Dendritic cell treated with granulocyte-macrophage colony-stimulating factor and Interleukin-4, amounts not matched to agents 40 ng/mL and 50 ng/mL, for 4 days (primary cell): ENCODE results near the gene PRKG1.

Experiments
- H3K27ac Mint-ChIP-seq: one replicate; pipeline ENCODE4 v1.8.0; 2022; ENCODE audit warnings: mild to moderate bottlenecking, mixed read lengths
- H3K27me3 Mint-ChIP-seq: one replicate; pipeline ENCODE4 v1.8.0; 2022; ENCODE audit warnings: mild to moderate bottlenecking, mixed read lengths
- H3K36me3 Mint-ChIP-seq: one replicate; pipeline ENCODE4 v1.8.0; 2022; ENCODE audit warnings: low read depth, mixed read lengths
- H3K4me1 Mint-ChIP-seq: one replicate; pipeline ENCODE4 v1.8.0; 2022; ENCODE audit warnings: low read depth, mixed read lengths
- H3K4me3 Mint-ChIP-seq: one replicate; pipeline ENCODE4 v1.8.0; 2022; ENCODE audit warnings: mild to moderate bottlenecking, moderate library complexity, mixed read lengths
- H3K9me3 Mint-ChIP-seq: one replicate; pipeline ENCODE4 v1.8.0; 2022; ENCODE audit warnings: mixed read lengths
- intact Hi-C: fragments of 100-400 bp; cut with micrococcal nuclease; formaldehyde crosslinking; loops from one replicate; pipeline ENCODE4 v1.15.0; 2022

PRKG1 gene

DNA sequence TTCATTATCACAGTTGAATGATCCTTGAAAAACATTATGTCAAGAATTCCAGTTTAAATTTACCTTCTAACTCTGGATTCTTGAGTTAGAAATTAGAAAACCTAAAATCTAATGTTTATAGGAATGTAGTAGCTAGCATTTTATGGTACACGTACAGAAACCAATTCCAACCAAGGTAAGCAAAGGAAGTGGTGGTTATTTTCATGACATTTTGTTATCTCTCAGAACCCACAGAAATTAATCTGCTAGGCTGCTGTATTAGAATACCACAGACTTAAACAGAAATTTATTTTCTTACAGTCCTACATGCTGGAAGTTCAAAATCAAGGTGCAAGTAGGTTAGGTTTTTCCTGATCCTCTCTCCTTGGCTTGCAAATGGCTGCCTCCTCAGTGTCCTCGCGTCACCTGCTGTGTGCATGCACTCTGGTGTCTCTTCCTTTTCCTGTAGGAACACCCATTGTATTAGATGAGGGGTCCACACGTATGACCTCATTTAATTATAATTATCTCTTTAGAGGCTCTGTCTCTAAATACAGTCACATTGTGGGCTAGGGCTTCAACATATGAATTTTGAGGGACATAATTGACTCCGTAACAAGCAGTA, 633.6 kb downstream of the PRKG1 start:
- Mint-ChIP-seq H3K9me3 (no peaks in the 10 kb centered on the region), H3K36me3 (no peaks in the 10 kb centered on the region), H3K4me1 (no peaks in the 10 kb centered on the region), H3K27me3 (no peaks in the 10 kb centered on the region), H3K27ac (no peak overlapping the region), H3K4me3 (no peak overlapping the region)
- intact Hi-C loops: no loop called here

DNA sequence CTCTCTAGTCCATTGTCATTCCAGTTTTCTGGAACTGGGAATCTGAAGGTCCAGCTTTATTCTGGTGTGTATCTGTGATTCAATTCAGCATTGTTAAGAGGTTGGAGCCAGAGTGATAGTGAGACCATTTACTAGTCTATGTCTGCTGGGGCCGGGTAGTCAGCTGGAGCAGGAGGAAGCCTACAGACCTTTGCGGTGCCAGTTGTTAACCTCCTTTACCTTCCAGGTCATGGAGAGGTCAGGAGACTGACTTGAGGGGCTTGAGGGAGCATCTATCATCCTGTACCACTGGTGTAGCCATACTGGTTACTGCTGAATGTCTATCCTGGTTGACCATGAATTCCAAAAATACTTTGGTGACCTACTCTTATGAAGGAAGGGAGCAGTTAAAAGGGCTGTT, 634.3 kb downstream of the PRKG1 start:
- intact Hi-C loops: no loop called here
- H3K36me3 Mint-ChIP-seq: no peaks in the 10 kb centered on the region
- H3K4me3 Mint-ChIP-seq: no peak overlapping the region
- no peaks in the 10 kb centered on the region for H3K9me3 Mint-ChIP-seq
- no peak overlapping the region for H3K27ac Mint-ChIP-seq
- no peaks in the 10 kb centered on the region for H3K27me3 Mint-ChIP-seq
- no peaks in the 10 kb centered on the region for H3K4me1 Mint-ChIP-seq

DNA sequence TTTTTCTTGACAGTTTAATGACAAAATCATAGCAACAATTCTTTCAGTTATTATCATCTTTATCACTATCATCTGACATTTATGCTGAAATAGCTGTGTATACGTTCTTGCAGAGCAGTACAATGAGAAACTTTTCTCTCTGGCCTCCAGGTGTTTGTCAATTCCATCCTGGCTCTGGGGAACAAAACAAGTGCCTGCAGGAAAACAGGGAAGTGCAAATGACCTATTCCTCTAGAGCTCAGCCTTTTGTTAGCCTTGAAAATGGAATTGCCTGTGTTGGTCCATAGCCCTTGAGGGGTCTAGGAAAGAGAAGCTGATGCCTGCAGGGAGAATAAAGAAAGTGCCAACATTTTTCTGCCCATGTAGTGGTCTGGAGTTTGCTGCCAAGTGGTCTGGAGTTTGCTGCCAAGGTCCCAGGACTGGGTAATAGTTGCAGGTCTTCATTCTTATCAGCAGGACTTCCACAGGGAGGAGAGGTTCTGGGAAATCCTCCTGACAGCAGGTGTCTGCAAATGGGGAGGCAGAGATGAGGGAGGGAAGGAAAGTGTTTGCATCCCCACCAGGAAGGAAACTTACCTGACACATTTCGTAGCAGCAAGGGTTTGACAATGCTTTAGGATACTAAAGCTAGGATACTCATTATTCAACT, 635.2 kb downstream of the PRKG1 start:
- intact Hi-C loops: no loop called here
- Mint-ChIP-seq H3K9me3 (no peaks in the 10 kb centered on the region), H3K36me3 (no peaks in the 10 kb centered on the region), H3K4me3 (no peak overlapping the region), H3K27me3 (no peaks in the 10 kb centered on the region), H3K4me1 (no peaks in the 10 kb centered on the region), H3K27ac (no peak overlapping the region)

DNA sequence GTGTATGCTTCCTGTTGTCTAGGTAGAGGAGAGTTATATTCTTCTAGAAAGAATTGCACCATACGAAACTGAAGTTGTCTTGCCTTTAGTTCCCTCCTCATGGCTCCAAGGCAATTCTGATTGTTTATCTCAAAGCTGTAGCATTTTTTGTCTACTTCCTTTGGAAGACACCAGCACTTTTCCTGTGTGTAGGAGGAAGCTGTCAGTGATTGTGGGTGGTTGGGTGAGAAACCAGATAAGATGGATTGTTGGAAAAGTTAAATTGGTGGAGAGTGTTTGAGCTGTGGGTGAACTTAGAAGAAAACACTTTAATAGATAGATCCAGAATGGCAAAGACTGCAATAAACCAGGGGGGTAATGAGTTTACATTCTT, 637.2 kb downstream of the PRKG1 start:
- Mint-ChIP-seq H3K27me3 (no peaks in the 10 kb centered on the region), H3K4me1 (no peaks in the 10 kb centered on the region), H3K9me3 (no peaks in the 10 kb centered on the region), H3K36me3 (no peaks in the 10 kb centered on the region), H3K27ac (no peak overlapping the region), H3K4me3 (no peak overlapping the region)
- intact Hi-C loops: no loop called here

DNA sequence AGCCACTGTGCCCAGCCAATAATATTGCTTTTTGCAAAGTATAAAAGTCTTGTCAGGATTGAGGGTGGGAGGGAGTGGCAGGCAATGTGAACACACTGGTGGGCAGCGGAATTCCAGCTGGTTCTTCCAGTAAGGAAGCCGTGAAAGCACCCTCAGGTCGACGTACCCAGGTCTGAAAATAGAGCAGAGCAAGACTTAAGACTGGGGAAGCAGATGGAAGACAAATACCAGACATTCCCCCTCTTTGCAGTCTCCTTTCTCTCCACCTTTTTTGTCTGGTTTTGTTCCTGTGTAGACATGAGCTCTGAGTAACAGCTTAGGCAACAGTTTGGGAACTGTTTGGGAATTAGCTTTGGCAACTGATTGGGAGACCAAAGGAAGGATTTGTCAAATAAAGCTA, 642.7 kb downstream of the PRKG1 start:
- intact Hi-C loops: no loop called here
- no peak overlapping the region for H3K4me3 Mint-ChIP-seq

DNA sequence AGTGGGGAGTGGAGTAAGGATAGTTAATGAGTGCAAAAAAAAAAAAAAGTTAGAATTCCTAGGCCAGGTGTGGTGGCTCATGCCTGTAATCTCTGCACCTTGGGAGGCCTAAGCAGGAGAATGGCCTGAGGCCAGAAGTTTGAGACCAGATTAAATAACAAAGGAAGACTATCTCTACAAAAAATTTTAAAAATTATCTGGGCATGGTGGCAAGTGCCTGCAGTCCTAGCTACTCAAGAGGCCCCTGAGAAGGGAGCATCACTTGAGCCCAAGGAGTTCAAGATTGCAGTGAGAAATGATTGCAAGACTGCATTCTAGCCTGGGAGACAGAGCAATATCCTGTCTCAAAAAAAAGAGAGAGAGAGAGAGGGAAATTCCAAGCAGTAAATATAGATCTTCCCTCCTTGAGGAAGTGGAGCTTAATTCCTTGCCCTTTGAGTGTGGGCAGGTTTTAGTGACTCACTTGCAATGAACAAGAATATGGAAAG, 644.6 kb downstream of the PRKG1 start:
- H3K36me3 Mint-ChIP-seq: no peaks in the 10 kb centered on the region
- no peak overlapping the region for H3K27ac Mint-ChIP-seq
- H3K4me3 Mint-ChIP-seq: no peak overlapping the region
- no peaks in the 10 kb centered on the region for H3K4me1 Mint-ChIP-seq
- intact Hi-C loops: no loop called here
- no peaks in the 10 kb centered on the region for H3K9me3 Mint-ChIP-seq
- no peaks in the 10 kb centered on the region for H3K27me3 Mint-ChIP-seq

More for the DNA sequence above, 642.7 kb downstream of the PRKG1 start:
- Mint-ChIP-seq H3K4me1 (no peaks in the 10 kb centered on the region), H3K9me3 (no peaks in the 10 kb centered on the region), H3K27me3 (no peaks in the 10 kb centered on the region), H3K36me3 (no peaks in the 10 kb centered on the region), H3K27ac (no peak overlapping the region)

DNA sequence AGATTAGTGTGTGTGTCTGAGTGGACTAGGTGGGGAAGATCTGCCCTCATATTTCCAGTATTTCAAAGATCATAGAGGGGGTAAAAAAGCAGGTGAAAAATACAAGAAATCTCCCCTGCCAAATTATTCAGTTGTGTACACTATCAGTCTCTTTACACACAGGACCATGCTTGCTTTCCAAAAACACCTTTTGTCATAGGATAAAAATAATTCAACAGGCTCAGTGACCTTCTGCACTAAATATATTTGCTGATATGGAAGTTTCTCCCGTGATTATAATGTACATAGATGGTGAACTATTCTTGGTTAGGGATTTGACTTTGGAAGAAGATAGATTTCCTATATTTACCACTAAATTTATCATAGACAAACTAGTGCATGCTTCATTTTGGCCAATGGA, 649.8 kb downstream of the PRKG1 start:
- Mint-ChIP-seq H3K27me3 (no peaks in the 10 kb centered on the region), H3K27ac (no peak overlapping the region), H3K4me3 (no peak overlapping the region), H3K36me3 (no peaks in the 10 kb centered on the region), H3K9me3 (no peaks in the 10 kb centered on the region), H3K4me1 (no peaks in the 10 kb centered on the region)
- intact Hi-C loops: no loop called here

DNA sequence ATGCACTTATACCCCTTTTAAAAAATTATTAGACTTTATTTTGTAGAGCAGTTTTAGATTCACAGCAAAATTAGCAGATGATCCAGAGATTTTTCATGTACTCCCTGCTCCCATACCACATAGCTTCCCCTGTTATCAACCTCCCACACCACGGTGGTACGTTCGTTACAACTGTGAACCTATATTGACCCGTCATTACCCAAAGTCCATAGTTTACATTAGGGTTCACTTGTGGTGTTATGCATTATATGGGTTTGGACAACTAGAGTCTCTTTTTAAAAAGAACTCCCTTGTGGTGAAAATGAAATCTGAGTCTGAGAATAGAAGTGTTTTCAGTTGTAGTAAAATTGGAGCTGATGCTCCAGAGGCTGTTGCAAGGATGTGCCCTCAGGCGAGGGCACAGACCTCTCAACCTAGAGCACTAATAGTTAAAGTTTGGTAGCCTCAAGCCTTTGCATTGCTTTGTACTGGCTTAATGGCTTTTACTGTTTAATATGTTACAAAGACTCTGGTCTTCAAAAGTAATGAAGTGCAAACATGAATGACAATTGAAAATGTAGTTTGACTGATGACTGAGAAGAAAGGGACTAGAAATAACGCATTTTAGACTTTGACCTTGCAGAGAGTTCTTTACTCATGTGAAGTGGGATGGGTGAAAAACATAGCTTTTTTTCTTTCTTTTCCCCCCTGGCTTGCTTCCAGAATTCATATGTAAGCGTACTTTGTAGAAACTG, 655.7 kb downstream of the PRKG1 start:
- Mint-ChIP-seq H3K27ac (no peak overlapping the region), H3K36me3 (no peaks in the 10 kb centered on the region), H3K4me1 (no peaks in the 10 kb centered on the region), H3K27me3 (no peaks in the 10 kb centered on the region), H3K9me3 (no peaks in the 10 kb centered on the region), H3K4me3 (no peak overlapping the region)
- intact Hi-C loops: no loop called here

DNA sequence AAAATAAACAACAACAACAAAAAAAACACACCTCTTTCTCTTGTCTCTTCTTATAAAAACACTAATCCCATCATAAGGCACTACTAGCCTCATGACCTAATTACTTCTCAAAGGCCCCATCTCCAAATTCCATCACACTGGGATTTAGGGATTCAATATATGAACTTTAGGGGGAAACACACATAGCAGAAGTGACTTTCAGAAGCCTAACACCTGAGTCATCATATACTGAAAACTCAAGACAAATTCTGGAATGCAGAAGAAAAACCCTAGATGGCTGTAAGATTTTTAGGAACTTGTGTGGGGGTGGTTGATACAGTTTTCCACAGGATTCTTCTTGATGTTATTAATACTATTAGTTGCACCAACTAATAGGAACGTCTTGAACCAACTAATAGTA, 658.8 kb downstream of the PRKG1 start:
- no peaks in the 10 kb centered on the region for H3K27me3 Mint-ChIP-seq
- H3K9me3 Mint-ChIP-seq: no peaks in the 10 kb centered on the region
- no peaks in the 10 kb centered on the region for H3K36me3 Mint-ChIP-seq
- H3K4me3 Mint-ChIP-seq: no peak overlapping the region
- intact Hi-C loops: no loop called here
- H3K27ac Mint-ChIP-seq: no peak overlapping the region
- no peaks in the 10 kb centered on the region for H3K4me1 Mint-ChIP-seq

DNA sequence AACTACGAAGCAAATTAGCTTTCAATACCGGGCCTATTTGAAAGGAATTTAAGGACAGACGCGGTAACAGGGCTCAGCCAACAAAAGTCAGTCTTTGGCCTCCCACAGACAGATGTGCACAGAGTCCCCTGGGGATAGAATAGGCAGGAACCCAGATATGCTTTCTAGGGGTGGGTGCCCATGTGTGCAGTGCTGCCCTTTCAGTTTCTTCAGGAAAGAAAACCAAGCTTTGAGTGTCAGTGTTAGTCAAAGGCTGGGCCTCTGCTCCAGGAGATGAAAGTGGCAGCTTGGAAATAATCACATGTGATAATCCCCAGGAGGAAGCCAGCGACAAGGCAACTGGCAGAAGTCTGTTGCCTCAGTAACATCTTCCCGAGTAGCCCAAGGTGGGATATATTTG, 668.9 kb downstream of the PRKG1 start:
- no peaks in the 10 kb centered on the region for H3K4me1 Mint-ChIP-seq
- no peaks in the 10 kb centered on the region for H3K27me3 Mint-ChIP-seq
- no peaks in the 10 kb centered on the region for H3K36me3 Mint-ChIP-seq
- H3K27ac Mint-ChIP-seq: no peak overlapping the region
- intact Hi-C loops: no loop called here
- no peak overlapping the region for H3K4me3 Mint-ChIP-seq
- no peaks in the 10 kb centered on the region for H3K9me3 Mint-ChIP-seq

DNA sequence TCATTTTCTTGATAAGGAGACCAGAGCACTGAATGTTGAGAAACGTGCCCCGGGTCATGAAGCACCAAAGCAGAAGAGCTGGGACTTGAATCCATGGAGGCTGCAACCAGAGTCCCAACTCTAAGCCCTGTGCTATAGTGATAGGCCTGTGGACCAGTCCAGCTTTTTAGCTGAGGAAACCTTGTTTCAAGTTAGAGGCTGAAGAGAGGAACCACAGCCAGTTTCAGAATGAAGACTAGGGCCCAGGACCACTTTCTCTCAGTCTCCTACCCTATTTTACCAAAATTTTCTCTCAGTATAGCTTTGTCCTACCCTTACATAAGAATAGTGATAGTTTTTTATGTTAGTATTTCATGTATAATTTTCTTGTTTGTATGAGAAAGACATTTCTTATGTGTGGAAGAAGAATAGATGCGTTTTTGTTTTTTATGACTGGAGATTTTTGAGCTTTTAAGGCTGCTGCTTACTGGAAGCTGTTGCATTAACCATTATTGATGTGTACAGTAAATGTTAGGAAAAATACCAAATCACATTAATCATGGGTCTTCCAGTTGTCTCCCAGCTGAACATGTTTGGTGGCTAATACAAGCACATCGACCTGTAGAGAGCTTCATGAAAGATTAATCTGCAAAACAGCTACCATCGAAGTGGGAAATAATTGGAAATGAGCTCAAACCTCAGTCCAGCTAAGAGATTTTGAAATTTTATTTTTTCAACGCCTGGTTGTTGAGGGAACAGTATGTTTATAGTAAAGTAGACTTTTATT, 670.1 kb downstream of the PRKG1 start:
- Mint-ChIP-seq H3K36me3 (no peaks in the 10 kb centered on the region), H3K4me1 (no peaks in the 10 kb centered on the region), H3K4me3 (no peak overlapping the region), H3K27me3 (no peaks in the 10 kb centered on the region), H3K9me3 (no peaks in the 10 kb centered on the region), H3K27ac (no peak overlapping the region)
- intact Hi-C loops: no loop called here

DNA sequence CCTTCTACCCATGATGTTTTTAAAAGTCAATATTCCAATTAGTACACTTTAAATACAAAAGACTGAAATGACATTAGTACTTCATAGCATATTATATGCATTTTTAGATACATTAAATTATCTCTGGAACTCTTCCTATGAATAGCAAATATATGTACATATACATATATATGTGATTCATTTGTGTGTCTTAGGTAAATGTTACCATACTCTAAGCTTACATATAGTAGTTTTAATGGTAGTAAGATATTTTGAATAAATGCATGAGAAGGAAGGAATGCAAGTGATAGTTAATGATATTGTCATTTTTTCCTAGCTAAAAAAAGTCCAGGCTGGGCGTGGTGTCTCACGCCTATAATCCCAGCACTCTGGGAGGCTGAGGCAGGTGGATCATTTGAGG, 671.1 kb downstream of the PRKG1 start:
- intact Hi-C loops: no loop called here
- H3K9me3 Mint-ChIP-seq: no peaks in the 10 kb centered on the region
- H3K36me3 Mint-ChIP-seq: no peaks in the 10 kb centered on the region
- H3K4me1 Mint-ChIP-seq: no peaks in the 10 kb centered on the region
- H3K4me3 Mint-ChIP-seq: no peak overlapping the region
- no peak overlapping the region for H3K27ac Mint-ChIP-seq
- H3K27me3 Mint-ChIP-seq: no peaks in the 10 kb centered on the region

DNA sequence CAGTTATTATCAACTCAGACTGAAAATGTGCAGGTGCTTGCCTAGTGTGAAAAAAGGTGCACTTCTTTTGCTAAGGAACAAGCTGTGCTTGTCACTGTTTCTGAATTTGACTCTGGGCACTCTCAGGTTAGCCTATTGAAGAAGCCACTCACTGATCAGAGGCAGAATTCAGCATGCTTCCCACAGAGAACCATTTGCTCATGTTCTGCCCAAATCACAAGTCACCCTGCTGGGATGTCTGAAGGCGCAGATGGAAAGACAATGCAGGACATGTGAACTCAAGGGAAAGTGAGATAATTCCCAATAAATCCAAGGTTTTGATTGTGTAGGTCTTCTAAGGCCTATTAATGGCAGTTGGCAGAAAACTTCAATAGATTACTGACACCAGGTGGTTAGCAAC, 672.9 kb downstream of the PRKG1 start:
- H3K27me3 Mint-ChIP-seq: no peaks in the 10 kb centered on the region
- no peaks in the 10 kb centered on the region for H3K4me1 Mint-ChIP-seq
- no peak overlapping the region for H3K27ac Mint-ChIP-seq
- H3K36me3 Mint-ChIP-seq: no peaks in the 10 kb centered on the region
- no peak overlapping the region for H3K4me3 Mint-ChIP-seq
- intact Hi-C loops: no loop called here
- no peaks in the 10 kb centered on the region for H3K9me3 Mint-ChIP-seq

DNA sequence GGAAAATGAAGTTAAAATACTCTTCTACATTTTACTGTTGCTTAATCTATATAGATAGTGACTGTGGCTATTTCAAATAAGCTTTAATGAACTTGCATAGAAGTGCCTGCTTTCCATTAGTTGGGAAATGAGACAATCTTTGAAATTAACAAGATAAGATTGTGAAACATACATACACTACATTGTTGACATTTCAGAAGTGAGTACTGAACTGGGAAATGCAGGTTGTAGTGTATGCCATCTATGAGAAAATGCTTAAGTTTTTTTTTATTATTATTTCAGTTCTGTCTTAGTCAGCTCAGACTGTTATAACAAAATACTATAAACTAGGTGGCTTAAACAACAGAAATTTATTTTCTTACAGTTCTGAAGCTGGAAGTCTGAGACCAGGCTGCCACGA, 674.7 kb downstream of the PRKG1 start:
- H3K4me3 Mint-ChIP-seq: no peak overlapping the region
- no peaks in the 10 kb centered on the region for H3K36me3 Mint-ChIP-seq
- no peaks in the 10 kb centered on the region for H3K4me1 Mint-ChIP-seq
- H3K27ac Mint-ChIP-seq: no peak overlapping the region
- intact Hi-C loops: no loop called here
- no peaks in the 10 kb centered on the region for H3K9me3 Mint-ChIP-seq
- H3K27me3 Mint-ChIP-seq: no peaks in the 10 kb centered on the region
